Measurements from ENCODE around the gene SMARCA4. TPM values are rescaled to one million over a fixed set of nuclear protein-coding genes. Genes with fewer than 3 reads are reported as not detected.

Gene SMARCA4
- total RNA-seq, 2 experiments from 2014 or later: 119 to 120 TPM

- CTCF ChIA-PET: interaction anchor here (0.6 to 1.3 kb wide), 4 partner anchors 25 to 101 kb away, joined by 3 to 4 read pairs (median 3); no protein-coding TSS in a partner anchor
Measured at GRCh38 chr19:10966809-10967208, 6.0 kb downstream of the SMARCA4 start.

GRCh38 chr19:10968527-10969135 lies 7.8 kb downstream of the SMARCA4 start:
- POLR2A ChIA-PET: no interaction called here

More at GRCh38 chr19:10966809-10967208, 6.0 kb downstream of the SMARCA4 start:
- POLR2A ChIA-PET: no interaction called here

GRCh38 chr19:10971107-10971726 lies 10.4 kb downstream of the SMARCA4 start:
- ChIA-PET CTCF (interaction anchor here (0.9 to 1.4 kb wide), 4 partner anchors 10 to 40 kb away, joined by 3 to 4 read pairs (median 4); partner anchors contain the start of gene SMARCA4), POLR2A (no interaction called here)

More at GRCh38 chr19:10968527-10969135, 7.8 kb downstream of the SMARCA4 start:
- CTCF ChIA-PET: no interaction called here

- CTCF ChIA-PET: interaction anchor here (0.7 kb wide), 1 partner anchor 296 kb away, joined by 3 read pairs; no protein-coding TSS in a partner anchor
- POLR2A ChIA-PET: interaction anchor here (1.0 kb wide), 1 partner anchor 12 kb away, joined by 3 read pairs; no protein-coding TSS in a partner anchor
Measured at GRCh38 chr19:10975374-10976130, 14.7 kb downstream of the SMARCA4 start.

- CTCF ChIA-PET: no interaction called here
- POLR2A ChIA-PET: interaction anchor here (1.0 kb wide), 1 partner anchor 13 kb away, joined by 3 read pairs; no protein-coding TSS in a partner anchor
Measured at GRCh38 chr19:10976131-10976892, 15.5 kb downstream of the SMARCA4 start.

- CTCF ChIA-PET: no interaction called here
- POLR2A ChIA-PET: no interaction called here
Measured at GRCh38 chr19:10977742-10978092, 16.9 kb downstream of the SMARCA4 start.

- ChIA-PET CTCF (interaction anchor here (1.0 to 1.5 kb wide), 3 partner anchors 38 to 146 kb away, joined by 3 to 5 read pairs (median 4); no protein-coding TSS in a partner anchor), POLR2A (interaction anchor here (0.7 kb wide), 1 partner anchor 47 kb away, joined by 3 read pairs; no protein-coding TSS in a partner anchor)
Measured at GRCh38 chr19:10979951-10980381, 19.1 kb downstream of the SMARCA4 start.

- POLR2A ChIA-PET: no interaction called here
- CTCF ChIA-PET: interaction anchor here (1.4 kb wide), 1 partner anchor 55 kb away, joined by 5 read pairs; no protein-coding TSS in a partner anchor
Measured at GRCh38 chr19:10981252-10981895, 20.5 kb downstream of the SMARCA4 start.

- CTCF ChIA-PET: interaction anchor here (0.5 kb wide), 1 partner anchor 1228 kb away, joined by 3 read pairs; no protein-coding TSS in a partner anchor
- POLR2A ChIA-PET: no interaction called here
Measured at GRCh38 chr19:10983026-10983425, 22.2 kb downstream of the SMARCA4 start.

- CTCF ChIA-PET: interaction anchor here (0.5 to 0.6 kb wide), 2 partner anchors 35 to 1813 kb away, joined by 3 to 4 read pairs; no protein-coding TSS in a partner anchor
- POLR2A ChIA-PET: interaction anchor here (0.5 kb wide), 1 partner anchor 43 kb away, joined by 4 read pairs; no protein-coding TSS in a partner anchor
Measured at GRCh38 chr19:10984166-10984735, 23.4 kb downstream of the SMARCA4 start.

- CTCF ChIA-PET: interaction anchor here (1.0 kb wide), 1 partner anchor 50 kb away, joined by 3 read pairs; no protein-coding TSS in a partner anchor
- POLR2A ChIA-PET: no interaction called here
Measured at GRCh38 chr19:10985502-10985901, 24.7 kb downstream of the SMARCA4 start.

- CTCF ChIA-PET: no interaction called here
- POLR2A ChIA-PET: no interaction called here
Measured at GRCh38 chr19:10986301-10987127, 25.7 kb downstream of the SMARCA4 start.

GRCh38 chr19:10987571-10988297 lies 26.9 kb downstream of the SMARCA4 start:
- ChIA-PET POLR2A (no interaction called here), CTCF (interaction anchor here (0.6 kb wide), 1 partner anchor 51 kb away, joined by 4 read pairs; no protein-coding TSS in a partner anchor)

- POLR2A ChIA-PET: no interaction called here
- CTCF ChIA-PET: no interaction called here
Measured at GRCh38 chr19:10988380-10988779, 27.6 kb downstream of the SMARCA4 start.

GRCh38 chr19:10988921-10989320 lies 28.1 kb downstream of the SMARCA4 start:
- ChIA-PET POLR2A (no interaction called here), CTCF (no interaction called here)

GRCh38 chr19:10991076-10991475 lies 30.2 kb downstream of the SMARCA4 start:
- CTCF ChIA-PET: no interaction called here
- POLR2A ChIA-PET: no interaction called here

- POLR2A ChIA-PET: no interaction called here
Measured at GRCh38 chr19:10991521-10992081, 30.8 kb downstream of the SMARCA4 start.

More at GRCh38 chr19:10991521-10992081, 30.8 kb downstream of the SMARCA4 start:
- CTCF ChIA-PET: no interaction called here
